GM12878 (cell line): ENCODE data around the gene CHAF1A. TPM values are rescaled to one million over a fixed set of nuclear protein-coding genes. Genes with fewer than 3 reads are reported as not detected.

Experiments
- ATAC-seq: fragments of 200-7000 bp; cut with Tn5 transposase; 3 replicates; pipeline ENCODE4 v1.9.1; 2020; ENCODE audit warnings: mild to moderate bottlenecking, moderate library complexity
- BruUV-seq: library from RNA; stranded (reverse); fragments of 400-500 nt; replicated peaks from 2 replicates; lab custom pipeline; 2021; lab: Mats Ljungman, UMichigan
- CTCF ChIA-PET: fragments of 300-600 bp; sonication (Branson Sonifier 250); formaldehyde crosslinking; extraction: SDS; loops from one replicate; lab custom pipeline; 2021; ENCODE audit warnings: inconsistent platforms; lab: Yijun Ruan, JAX
- POLR2A ChIA-PET: fragments of 350-600 bp; formaldehyde crosslinking; extraction: SDS; loops from one replicate; lab custom pipeline; 2021; ENCODE audit warnings: inconsistent platforms; lab: Charles Lee
- RAD21 ChIA-PET: fragments of 300-600 bp; sonication (Branson Sonifier 250); formaldehyde crosslinking; loops from one replicate; lab custom pipeline; 2023; ENCODE audit warnings: antibody characterized with exemption; ENCODE audit not compliant: unreplicated experiment; lab: Charles Lee
- SMC1A ChIA-PET: fragments of 300-600 bp; sonication (Branson Sonifier 250); formaldehyde crosslinking; loops from one replicate; lab custom pipeline; 2023; ENCODE audit not compliant: unreplicated experiment, uncharacterized antibody; lab: Charles Lee
- DNase-seq: peaks from one replicate; pipeline ENCODE4 v3.0.0-alpha.2; 2011; ENCODE audit warnings: low read depth, low spot score
- FAIRE-seq: peaks from 3 replicates; lab custom pipeline; 2011; peaks lifted over from hg19 to GRCh38; lab: Jason Lieb, UNC
- H2AFZ ChIP-seq: 2 replicates; pipeline ENCODE4 v1.6.0; 2011; ENCODE audit warnings: low read depth, low read length, control low read depth; ENCODE audit not compliant: control insufficient read depth
- H3K27ac ChIP-seq: 2 replicates; pipeline ENCODE4 v1.5.1; 2011; ENCODE audit warnings: control low read depth; ENCODE audit not compliant: control insufficient read depth, insufficient read depth
- H3K27me3 ChIP-seq, 2 experiments: replicated peaks in 1 of 2; 2 replicates each; pipeline versions ENCODE4 v1.6.0 to v1.6.1; 2011; ENCODE audit warnings: low read length in 1 of 2; ENCODE audit not compliant: control insufficient read depth in 2 of 2, insufficient read depth in 2 of 2
- H3K36me3 ChIP-seq, 2 experiments: 2 replicates each; pipeline ENCODE4 v1.5.1; 2011; ENCODE audit warnings: low read length in 1 of 2; ENCODE audit not compliant: control insufficient read depth in 2 of 2, insufficient read depth in 2 of 2
- H3K4me1 ChIP-seq: 2 replicates; pipeline ENCODE4 v1.6.1; 2011; ENCODE audit warnings: mild to moderate bottlenecking, low read length, moderate library complexity, mixed read lengths; ENCODE audit not compliant: control insufficient read depth, insufficient read depth
- H3K4me2 ChIP-seq: 2 replicates; pipeline ENCODE4 v1.6.0; 2011; ENCODE audit warnings: control low read depth; ENCODE audit not compliant: control insufficient read depth, insufficient read depth
- H3K4me3 ChIP-seq: fragments of 200-600 bp; sonication (generic); 2 replicates; pipeline ENCODE4 v1.5.1; 2016
- H3K79me2 ChIP-seq: 2 replicates; pipeline ENCODE4 v1.6.0; 2011; ENCODE audit warnings: low read length; ENCODE audit not compliant: control insufficient read depth, insufficient read depth
- H3K9ac ChIP-seq: 2 replicates; pipeline ENCODE4 v1.8.0; 2011; ENCODE audit warnings: low read length, control low read depth, mixed read lengths; ENCODE audit not compliant: control insufficient read depth, insufficient read depth
- H3K9me3 ChIP-seq: replicated peaks from 3 replicates; pipeline ENCODE4 v1.5.1; 2011; ENCODE audit warnings: mild to moderate bottlenecking, low read length; ENCODE audit not compliant: control insufficient read depth, insufficient read depth
- H4K20me1 ChIP-seq: 2 replicates; pipeline ENCODE4 v1.6.0; 2011; ENCODE audit not compliant: control insufficient read depth, insufficient read depth
- CHD2 ChIP-seq: IDR thresholded peaks from 2 replicates; pipeline ENCODE4 v1.6.1; 2011; ENCODE audit warnings: low read depth, low read length, improper control_type of control experiment, borderline replicate concordance
- DPF2 ChIP-seq: fragments of 450-650 bp; IDR thresholded peaks from 2 replicates; pipeline ENCODE4 v1.6.1; 2017; ENCODE audit warnings: mild to moderate bottlenecking
- IRF3 ChIP-seq: fragments of 450-650 bp; IDR thresholded peaks from 2 replicates; pipeline ENCODE4 v1.6.1; 2014; ENCODE audit warnings: mild to moderate bottlenecking
- LARP7 ChIP-seq: fragments of 450-650 bp; IDR thresholded peaks from 2 replicates; pipeline ENCODE4 v1.6.1; 2017; ENCODE audit warnings: mild to moderate bottlenecking
- MTA2 ChIP-seq: fragments of 450-650 bp; IDR thresholded peaks from 2 replicates; pipeline ENCODE4 v1.6.1; 2016; ENCODE audit warnings: low read depth, mild to moderate bottlenecking, moderate library complexity
- NFIC ChIP-seq: IDR thresholded peaks from 2 replicates; pipeline ENCODE4 v1.6.1; 2012; ENCODE audit warnings: low read depth, mild to moderate bottlenecking, inconsistent platforms, low read length, moderate library complexity
- NRF1 ChIP-seq: conservative IDR thresholded peaks from 2 replicates; pipeline ENCODE4 v1.6.1; 2011; ENCODE audit warnings: mild to moderate bottlenecking, low read depth, low read length, improper control_type of control experiment
- SIX5 ChIP-seq: IDR thresholded peaks from 2 replicates; pipeline ENCODE4 v1.6.1; 2011; ENCODE audit warnings: mild to moderate bottlenecking, low read depth, low read length, moderate library complexity; ENCODE audit not compliant: severe bottlenecking
- SPI1 ChIP-seq: IDR thresholded peaks from 2 replicates; pipeline ENCODE4 v1.6.1; 2011; ENCODE audit warnings: low read depth, mild to moderate bottlenecking, low read length, moderate library complexity, borderline replicate concordance; ENCODE audit not compliant: insufficient read depth
- SREBF1 ChIP-seq: IDR thresholded peaks from 2 replicates; pipeline ENCODE4 v1.6.1; 2012; ENCODE audit warnings: mild to moderate bottlenecking, low read length
- ZBTB33 ChIP-seq: fragments of 450-650 bp; IDR thresholded peaks from 2 replicates; pipeline ENCODE4 v1.6.1; 2017; ENCODE audit warnings: mild to moderate bottlenecking
- ZBTB4 ChIP-seq: fragments of 450-650 bp; formaldehyde crosslinking; IDR thresholded peaks from 2 replicates; pipeline ENCODE4 v1.4.0; 2022; ENCODE audit warnings: mild to moderate bottlenecking, moderate library complexity
- WGBS: methylation state at CpG from one replicate; pipeline ENCODE4 v1.1.6; 2016; ENCODE audit warnings: low lambda C conversion rate; ENCODE audit not compliant: insufficient replicate concordance, insufficient coverage; ENCODE audit errors: missing lambda C conversion rate; 5-methylcytosine and 5-hydroxymethylcytosine counted together
- in situ Hi-C: fragments of 300-500 bp; cut with MboI; formaldehyde crosslinking; loops from 9 replicates; pipeline ENCODE4 v1.14.3; 2018; ENCODE audit warnings: mixed read lengths
- intact Hi-C: fragments of 100-400 bp; cut with micrococcal nuclease; formaldehyde crosslinking; loops from one replicate; pipeline ENCODE4 v1.14.2; 2022; ENCODE audit not compliant: unreplicated experiment
- polyA plus RNA-seq, 11 experiments: library from polyadenylated mRNA; depleted of rRNA in 4 of 11; unstranded in 6 of 11; stranded (reverse) in 5 of 11; fragments of >200 nt; fragmentation: Nextera tagmentation in 4 of 11; fragmentation: Illumina TruSeq in 1 of 11; extraction: Ambion mirVana in 4 of 11; extraction: Trizol in 1 of 11; gene quantifications; 1 replicate in 1 of 11; 2 replicates in 10 of 11; pipeline versions ENCODE4 v1.2.1 to v1.2.3, GENCODE V29; 2011 to 2016; ENCODE audit warnings: inconsistent platforms in 2 of 11, missing spikeins in 2 of 11, low read depth in 1 of 11
- total RNA-seq, 4 experiments: library from RNA; depleted of rRNA in 3 of 4; stranded (reverse); fragments of >200 nt in 3 of 4; fragmentation: Illumina TruSeq in 1 of 4; extraction: Trizol in 1 of 4; gene quantifications; 2 replicates each; pipeline versions ENCODE4 v1.2.1 to v1.2.3, GENCODE V29; 2013 to 2021
- TF ChIP-seq, protein P1 (sequence below): IDR thresholded peaks from 2 replicates; pipeline ENCODE4 v1.6.1; 2011; ENCODE audit warnings: mild to moderate bottlenecking, low read depth, low read length, moderate library complexity; ENCODE audit not compliant: insufficient replicate concordance

CHAF1A gene
- total and polyA plus RNA-seq, 10 of the 15 experiments (the other 5 are each of a cell fraction or from before 2014, with no cell fraction given): 1.3 to 69.1 (median 34.2) TPM

GRCh38 chr19:4454747-4455718, 52.6 kb downstream of the CHAF1A start:
- no peak overlapping the region for H2AFZ ChIP-seq
- ChIA-PET SMC1A (interaction anchor here (0.6 kb wide), 1 partner anchor 188 kb away, joined by 3 read pairs; no protein-coding TSS in a partner anchor), RAD21 (no interaction called here), CTCF (interaction anchor here (1.7 kb wide), 1 partner anchor 20 kb away, joined by 4 read pairs; no protein-coding TSS in a partner anchor), POLR2A (no interaction called here)
- no peak overlapping the region for H3K27ac ChIP-seq
- no peak overlapping the region for H3K9ac ChIP-seq
- in situ Hi-C loops (no loop called here), intact Hi-C loops (no loop called here)
- no peaks in the 10 kb centered on the region for H4K20me1 ChIP-seq
- H3K9me3 ChIP-seq: no peaks in the 10 kb centered on the region
- TSS peak; percentile 59 for BruUV-seq
- no peak overlapping the region for H3K4me3 ChIP-seq
- WGBS: 75% methylated on average over 29 of the region's 29 CpGs
- no peak for DNase-seq
- H3K79me2 ChIP-seq: peaks cover 5% of the 10 kb centered on the region
- H3K36me3 ChIP-seq: peaks cover 3 to 8% of the 10 kb centered on the region in 2 experiments
- H3K4me1 ChIP-seq: no peaks in the 10 kb centered on the region
- H3K27me3 ChIP-seq: no peaks in the 10 kb centered on the region
- no peak overlapping the region; the same call in 1 of the 2 replicates for H3K4me2 ChIP-seq
- no peak for FAIRE-seq
- no peak for ATAC-seq
- TF ChIP-seq SIX5: no peak
- TF ChIP-seq ZBTB4 (CRISPR knock-in tag): no peak
- no peak for TF ChIP-seq ZBTB33
- TF ChIP-seq LARP7: no peak
- no peak for TF ChIP-seq NRF1
- no peak for TF ChIP-seq IRF3
- TF ChIP-seq MTA2: no peak
- TF ChIP-seq, protein P1, sequence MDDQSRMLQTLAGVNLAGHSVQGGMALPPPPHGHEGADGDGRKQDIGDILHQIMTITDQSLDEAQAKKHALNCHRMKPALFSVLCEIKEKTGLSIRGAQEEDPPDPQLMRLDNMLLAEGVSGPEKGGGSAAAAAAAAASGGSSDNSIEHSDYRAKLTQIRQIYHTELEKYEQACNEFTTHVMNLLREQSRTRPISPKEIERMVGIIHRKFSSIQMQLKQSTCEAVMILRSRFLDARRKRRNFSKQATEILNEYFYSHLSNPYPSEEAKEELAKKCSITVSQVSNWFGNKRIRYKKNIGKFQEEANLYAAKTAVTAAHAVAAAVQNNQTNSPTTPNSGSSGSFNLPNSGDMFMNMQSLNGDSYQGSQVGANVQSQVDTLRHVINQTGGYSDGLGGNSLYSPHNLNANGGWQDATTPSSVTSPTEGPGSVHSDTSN: no peak
- TF ChIP-seq SPI1: no peak
- TF ChIP-seq SREBF1: no peak
- no peak for TF ChIP-seq CHD2
- TF ChIP-seq NFIC: no peak
- no peak for TF ChIP-seq DPF2
